Cardiac fibroblast (primary cell): ENCODE measurements around the gene ALDOB.

Experiments
- DNase-seq, 2 donors: peaks; one replicate each; pipeline versions ENCODE4 v3.0.0 to v3.0.0-alpha.2; 2010; ENCODE audit warnings: low read depth in 2 of 2
- H3K4me3 ChIP-seq, 2 donors: replicated peaks in 1 of 2; 1 replicate in 1 of 2; 2 replicates in 1 of 2; pipeline ENCODE4 v1.5.1; 2011; ENCODE audit warnings: low read depth in 2 of 2, low read length in 2 of 2, mild to moderate bottlenecking in 2 of 2, moderate library complexity in 1 of 2
- TF ChIP-seq, protein P1 (sequence below): IDR thresholded peaks from one replicate; pipeline ENCODE4 v1.5.1; 2011; ENCODE audit warnings: low read depth, mild to moderate bottlenecking, low read length, inconsistent platforms

ALDOB gene

DNA sequence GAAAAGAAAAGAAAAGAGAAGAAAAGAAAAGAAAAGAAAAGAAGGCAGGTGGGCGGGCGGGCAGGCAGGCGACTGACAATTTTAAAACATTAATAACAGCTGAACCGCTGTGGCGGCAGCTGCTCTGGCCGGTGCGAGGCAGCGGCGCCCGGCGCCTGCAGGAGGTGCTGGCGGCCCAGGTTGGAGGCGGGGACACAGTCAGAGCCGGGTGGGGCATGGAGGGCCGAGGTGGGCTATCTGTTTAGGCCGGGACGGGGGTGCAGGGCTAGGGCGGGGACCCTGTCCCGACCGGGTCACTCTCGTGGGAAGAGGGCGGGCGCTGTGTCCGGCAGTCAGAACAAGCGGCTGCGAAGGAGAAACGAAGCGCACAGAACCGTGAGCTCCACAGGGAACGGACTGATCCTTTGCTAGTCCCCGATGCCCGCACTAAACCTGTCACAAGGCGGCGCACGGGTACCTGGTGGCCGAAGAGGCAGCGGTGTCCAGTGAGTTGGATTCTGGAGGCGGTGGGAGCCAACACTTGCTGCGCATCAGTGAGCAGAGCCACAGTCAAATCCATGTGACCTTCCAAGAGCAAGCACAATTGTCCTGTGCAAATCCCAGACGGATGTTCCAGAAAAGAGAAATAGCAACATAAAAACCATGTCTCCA, 13.6 kb upstream of the ALDOB start:
- TF ChIP-seq, protein P1, sequence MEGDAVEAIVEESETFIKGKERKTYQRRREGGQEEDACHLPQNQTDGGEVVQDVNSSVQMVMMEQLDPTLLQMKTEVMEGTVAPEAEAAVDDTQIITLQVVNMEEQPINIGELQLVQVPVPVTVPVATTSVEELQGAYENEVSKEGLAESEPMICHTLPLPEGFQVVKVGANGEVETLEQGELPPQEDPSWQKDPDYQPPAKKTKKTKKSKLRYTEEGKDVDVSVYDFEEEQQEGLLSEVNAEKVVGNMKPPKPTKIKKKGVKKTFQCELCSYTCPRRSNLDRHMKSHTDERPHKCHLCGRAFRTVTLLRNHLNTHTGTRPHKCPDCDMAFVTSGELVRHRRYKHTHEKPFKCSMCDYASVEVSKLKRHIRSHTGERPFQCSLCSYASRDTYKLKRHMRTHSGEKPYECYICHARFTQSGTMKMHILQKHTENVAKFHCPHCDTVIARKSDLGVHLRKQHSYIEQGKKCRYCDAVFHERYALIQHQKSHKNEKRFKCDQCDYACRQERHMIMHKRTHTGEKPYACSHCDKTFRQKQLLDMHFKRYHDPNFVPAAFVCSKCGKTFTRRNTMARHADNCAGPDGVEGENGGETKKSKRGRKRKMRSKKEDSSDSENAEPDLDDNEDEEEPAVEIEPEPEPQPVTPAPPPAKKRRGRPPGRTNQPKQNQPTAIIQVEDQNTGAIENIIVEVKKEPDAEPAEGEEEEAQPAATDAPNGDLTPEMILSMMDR, result peak; percentile 40
- peak overlapping the region; percentile 53 to 65 for H3K4me3 ChIP-seq
- DNase-seq, result peak; percentile 54 to 61

DNA sequence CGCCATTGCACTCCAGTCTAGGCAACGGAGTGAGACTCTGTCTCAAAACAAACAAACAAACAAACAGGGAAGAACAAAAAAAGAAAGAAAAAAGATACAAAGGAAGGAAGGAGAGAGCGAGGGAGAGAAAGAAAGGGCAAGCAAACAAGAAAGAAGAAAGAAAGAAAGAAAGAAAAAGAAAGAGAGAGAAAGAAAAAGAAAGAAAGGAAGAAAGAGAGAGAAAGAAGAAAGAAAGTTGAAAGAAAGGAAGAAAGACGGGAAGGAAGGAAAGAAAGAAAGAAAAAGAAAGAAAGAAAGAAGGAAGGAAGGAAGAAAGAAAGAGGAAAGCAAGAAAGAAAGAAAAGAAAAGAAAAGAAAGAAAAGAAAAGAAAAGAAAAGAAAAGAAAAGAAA, 13.1 kb upstream of the ALDOB start:
- TF ChIP-seq, protein P1, result no peak
- H3K4me3 ChIP-seq, result no peak overlapping the region

DNA sequence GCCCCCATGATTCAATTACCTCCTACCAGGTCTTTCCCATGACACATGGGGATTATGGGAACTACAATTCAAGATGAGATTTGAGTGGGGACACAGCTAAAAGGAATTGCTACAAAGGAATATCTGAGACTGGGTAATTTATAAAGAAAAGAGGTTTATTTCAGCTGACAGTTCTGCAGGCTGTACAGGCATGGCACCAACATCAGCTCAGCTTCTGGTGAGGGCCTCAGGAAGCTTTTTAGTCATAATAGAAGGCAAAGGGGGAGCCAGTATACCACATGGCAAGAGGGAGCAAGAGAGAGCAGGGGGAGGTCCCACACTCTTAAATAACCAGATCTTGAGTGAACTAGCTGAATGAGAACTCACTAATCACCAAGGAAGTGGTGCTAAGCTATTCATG, 11.2 kb upstream of the ALDOB start:
- H3K4me3 ChIP-seq, result no peak overlapping the region
- no peak for DNase-seq
- TF ChIP-seq, protein P1, result no peak

More for the DNA sequence above, 13.1 kb upstream of the ALDOB start:
- no peak for DNase-seq

DNA sequence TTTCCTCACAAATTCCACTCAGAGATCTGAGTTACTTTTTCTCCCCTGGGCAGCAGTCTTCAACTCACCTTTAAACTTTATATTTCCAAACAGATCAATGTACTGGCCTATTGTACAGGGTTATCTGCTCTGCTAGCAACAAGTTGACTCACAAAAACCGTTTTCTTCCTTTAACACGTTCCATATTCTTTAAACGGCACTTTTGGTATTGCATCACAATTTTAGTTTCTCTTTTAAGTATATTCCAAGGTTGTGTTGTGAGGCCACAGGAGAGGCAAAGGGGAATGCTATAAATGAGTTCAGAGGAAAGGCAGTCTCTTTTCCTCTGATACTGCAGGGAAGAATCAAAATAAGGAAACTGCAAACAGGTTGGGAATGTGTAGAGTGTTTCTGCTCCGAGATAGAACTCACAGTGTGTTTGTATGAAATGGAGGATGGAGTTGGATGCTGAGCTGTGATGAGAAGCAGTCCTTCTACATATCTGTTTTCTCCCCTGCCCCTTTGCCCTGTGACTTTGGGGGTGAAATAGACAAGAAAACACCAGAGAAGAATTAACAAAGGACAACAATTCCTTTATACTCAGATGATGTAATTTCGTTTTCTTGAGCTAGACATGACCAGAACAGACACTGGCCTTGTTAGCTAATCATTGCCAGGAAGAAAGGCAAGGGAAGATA, 9.9 kb upstream of the ALDOB start:
- peak in 1 of 2 donors; percentile 45 for DNase-seq
- TF ChIP-seq, protein P1, result no peak
- peak overlapping the region in 1 of 2 donors; percentile 9 for H3K4me3 ChIP-seq

DNA sequence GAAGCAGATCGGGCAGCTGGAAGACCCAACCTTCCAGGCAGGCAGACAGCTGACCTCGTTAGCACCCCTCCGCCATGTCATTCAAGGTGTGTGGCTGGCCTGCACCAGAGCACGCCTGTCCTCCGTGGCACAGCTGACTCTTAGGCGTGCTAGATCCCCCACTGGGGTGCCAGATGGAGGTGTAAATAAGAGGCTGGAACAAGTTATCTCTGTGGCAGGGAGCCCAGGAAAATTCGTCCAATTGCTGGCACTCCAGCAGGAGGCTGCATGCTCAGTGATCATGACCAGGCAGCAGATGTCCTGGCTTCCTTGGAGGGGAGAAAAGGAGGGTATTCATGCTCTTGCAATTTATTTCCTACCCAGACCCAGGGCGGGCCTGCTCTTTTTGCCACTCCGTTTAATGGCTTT, 7.8 kb upstream of the ALDOB start:
- H3K4me3 ChIP-seq, result no peak overlapping the region
- TF ChIP-seq, protein P1, result no peak
- no peak for DNase-seq

DNA sequence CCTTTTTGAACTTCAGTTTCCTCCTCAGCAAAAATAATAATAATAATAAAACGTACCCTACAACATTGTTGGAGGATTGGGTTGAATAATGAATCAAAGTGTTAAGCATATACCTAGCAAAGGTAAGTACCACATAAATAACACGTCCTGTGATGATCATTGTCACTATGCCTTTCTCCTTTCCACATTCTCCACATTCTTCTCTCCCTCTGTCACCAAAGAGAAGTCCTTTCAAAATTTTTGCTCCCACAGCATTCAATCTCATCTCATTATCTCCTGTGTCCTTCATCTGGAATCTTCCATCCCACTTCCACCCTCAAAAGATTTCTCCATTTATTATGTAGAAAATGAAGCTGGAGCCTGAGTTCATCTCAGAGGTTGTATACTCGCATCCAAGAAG, 7.2 kb upstream of the ALDOB start:
- TF ChIP-seq, protein P1, result no peak
- DNase-seq, result no peak
- no peak overlapping the region for H3K4me3 ChIP-seq
